ENCODE results near the gene EGFL8.
"Not testable (repeated sequence)": the region's sequence is repeated elsewhere in the genome, so short reads cannot be mapped to it uniquely, and the experiment has no call there.

EGFL8 gene

GRCh38 chr6:32204268-32204715, 39.9 kb downstream of the EGFL8 start:
- in situ Hi-C loops (cut with HindIII; ENCODE audit: low pct_ligation_motif_present, low pct_unique_long_range_greater_than_20kb, low sequenced_read_pairs): no loop called here
- DNase-seq: no peak

- in situ Hi-C loops (cut with HindIII; ENCODE audit: low pct_ligation_motif_present, low pct_unique_long_range_greater_than_20kb, low sequenced_read_pairs): no loop called here
These were observed 44.6 kb downstream of the EGFL8 start for GRCh38 chr6:32208996-32209395.

GRCh38 chr6:32210191-32210601, 45.8 kb downstream of the EGFL8 start:
- in situ Hi-C loops (cut with HindIII; ENCODE audit: low pct_ligation_motif_present, low pct_unique_long_range_greater_than_20kb, low sequenced_read_pairs): no loop called here

More at GRCh38 chr6:32208996-32209395, 44.6 kb downstream of the EGFL8 start:
- DNase-seq: no peak

GRCh38 chr6:32211432-32211831, 47.0 kb downstream of the EGFL8 start:
- in situ Hi-C loops (cut with HindIII; ENCODE audit: low pct_ligation_motif_present, low pct_unique_long_range_greater_than_20kb, low sequenced_read_pairs); DNase-seq: not testable (repeated sequence)

More at GRCh38 chr6:32210191-32210601, 45.8 kb downstream of the EGFL8 start:
- DNase-seq: no peak

GRCh38 chr6:32212076-32212760, 47.8 kb downstream of the EGFL8 start:
- in situ Hi-C loops (cut with HindIII; ENCODE audit: low pct_ligation_motif_present, low pct_unique_long_range_greater_than_20kb, low sequenced_read_pairs): no loop called here
- DNase-seq: no peak

GRCh38 chr6:32213649-32214048, 49.3 kb downstream of the EGFL8 start:
- in situ Hi-C loops (cut with HindIII; ENCODE audit: low pct_ligation_motif_present, low pct_unique_long_range_greater_than_20kb, low sequenced_read_pairs): no loop called here
- DNase-seq: no peak

GRCh38 chr6:32214126-32214525, 49.7 kb downstream of the EGFL8 start:
- in situ Hi-C loops (cut with HindIII; ENCODE audit: low pct_ligation_motif_present, low pct_unique_long_range_greater_than_20kb, low sequenced_read_pairs): no loop called here

GRCh38 chr6:32215617-32216016, 51.2 kb downstream of the EGFL8 start:
- in situ Hi-C loops (cut with HindIII; ENCODE audit: low pct_ligation_motif_present, low pct_unique_long_range_greater_than_20kb, low sequenced_read_pairs): no loop called here
- DNase-seq: no peak

More at GRCh38 chr6:32214126-32214525, 49.7 kb downstream of the EGFL8 start:
- no peak for DNase-seq

- in situ Hi-C loops (cut with HindIII; ENCODE audit: low pct_ligation_motif_present, low pct_unique_long_range_greater_than_20kb, low sequenced_read_pairs): no loop called here
These were observed 51.9 kb downstream of the EGFL8 start for GRCh38 chr6:32216285-32216684.

GRCh38 chr6:32216998-32217397, 52.6 kb downstream of the EGFL8 start:
- in situ Hi-C loops (cut with HindIII; ENCODE audit: low pct_ligation_motif_present, low pct_unique_long_range_greater_than_20kb, low sequenced_read_pairs): no loop called here

More at GRCh38 chr6:32216285-32216684, 51.9 kb downstream of the EGFL8 start:
- no peak for DNase-seq

More at GRCh38 chr6:32216998-32217397, 52.6 kb downstream of the EGFL8 start:
- DNase-seq: no peak
